Activated CD4-positive, alpha-beta T cell treated with anti-CD3 and anti-CD28 coated beads for 4 hours (primary cell): Measurements from ENCODE around the gene NTRK2.

ENCODE experiments used
- DNase-seq, 2 donors: peaks; one replicate each; pipeline ENCODE4 v3.0.0-alpha.2; 2020

The NTRK2 gene

DNA sequence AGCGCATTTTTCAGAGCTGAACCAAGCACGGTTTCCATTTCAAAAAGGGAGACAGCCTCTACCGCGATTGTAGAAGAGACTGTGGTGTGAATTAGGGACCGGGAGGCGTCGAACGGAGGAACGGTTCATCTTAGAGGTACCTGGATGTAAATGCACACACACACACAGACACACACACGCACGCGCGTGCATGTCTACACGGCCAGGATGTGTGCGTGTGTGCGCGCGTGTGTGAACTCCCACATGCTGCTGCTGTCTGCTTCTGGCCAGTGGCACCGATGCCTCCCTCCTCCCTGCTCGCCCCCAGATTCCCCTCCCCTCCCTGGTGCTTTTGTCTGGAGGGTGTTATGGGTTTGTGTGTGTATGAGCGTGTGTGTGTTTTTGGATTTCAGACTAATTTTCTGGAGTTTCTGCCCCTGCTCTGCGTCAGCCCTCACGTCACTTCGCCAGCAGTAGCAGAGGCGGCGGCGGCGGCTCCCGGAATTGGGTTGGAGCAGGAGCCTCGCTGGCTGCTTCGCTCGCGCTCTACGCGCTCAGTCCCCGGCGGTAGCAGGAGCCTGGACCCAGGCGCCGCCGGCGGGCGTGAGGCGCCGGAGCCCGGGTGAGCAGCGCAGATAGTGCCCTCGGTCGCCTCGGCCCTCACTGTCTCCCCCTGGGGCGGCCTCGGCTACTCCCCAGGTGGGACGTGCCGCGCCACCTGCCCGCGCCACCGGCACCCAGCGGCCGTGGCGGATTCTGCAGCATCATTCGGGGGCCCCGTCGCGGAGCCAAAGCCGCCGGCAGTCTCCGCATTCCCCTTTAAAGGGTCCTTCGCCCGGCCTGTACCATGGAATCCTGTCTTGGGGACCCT, at the start of gene NTRK2:
Gene NTRK2 (plus strand): TSS at position 442 of the 850 bp plus-strand sequence. CDS start 1,020 bp downstream, outside the sequence.
- DNase-seq = no peak

DNA sequence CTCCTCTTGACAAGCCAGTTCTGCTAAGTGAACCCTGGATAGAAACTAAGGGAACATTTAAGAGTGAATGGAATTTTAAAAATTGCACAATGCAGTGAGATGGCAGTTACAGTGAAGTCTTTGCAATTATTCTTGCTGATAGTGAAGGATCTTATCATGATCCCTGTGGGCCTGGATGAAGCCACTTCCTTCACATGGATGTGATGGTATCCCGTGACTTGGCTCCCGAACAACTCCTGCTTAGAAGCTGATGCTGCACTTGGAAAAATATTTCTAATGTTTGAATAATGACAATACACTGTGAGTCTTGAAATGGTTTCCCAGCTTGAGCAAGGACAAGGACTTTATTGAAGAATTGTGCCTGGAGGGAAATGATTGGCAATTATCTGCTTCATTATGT, 49.2 kb upstream of the NTRK2 start:
- no peak for DNase-seq

DNA sequence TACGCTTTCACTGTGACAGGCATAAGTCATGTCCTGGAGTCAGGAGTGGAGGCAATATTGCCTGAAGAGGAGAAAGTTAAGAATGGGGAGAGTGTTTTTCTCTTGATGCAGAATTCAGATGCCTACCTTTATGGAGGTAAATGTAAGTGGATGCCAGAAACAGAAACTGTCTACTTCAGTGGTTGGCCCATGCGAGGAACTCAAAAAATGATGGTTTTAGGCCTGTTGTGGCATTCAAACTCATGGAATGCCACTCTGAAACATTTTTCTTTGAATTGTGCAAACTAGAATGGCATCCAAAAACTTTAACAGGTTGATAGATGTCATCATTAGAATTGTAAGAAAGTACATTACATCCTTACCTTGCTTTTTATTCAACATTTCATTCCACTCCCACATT, 47.7 kb upstream of the NTRK2 start:
- no peak for DNase-seq

GRCh38 chr9:84622981-84623380, 46.5 kb upstream of the NTRK2 start:
- no peak for DNase-seq

DNA sequence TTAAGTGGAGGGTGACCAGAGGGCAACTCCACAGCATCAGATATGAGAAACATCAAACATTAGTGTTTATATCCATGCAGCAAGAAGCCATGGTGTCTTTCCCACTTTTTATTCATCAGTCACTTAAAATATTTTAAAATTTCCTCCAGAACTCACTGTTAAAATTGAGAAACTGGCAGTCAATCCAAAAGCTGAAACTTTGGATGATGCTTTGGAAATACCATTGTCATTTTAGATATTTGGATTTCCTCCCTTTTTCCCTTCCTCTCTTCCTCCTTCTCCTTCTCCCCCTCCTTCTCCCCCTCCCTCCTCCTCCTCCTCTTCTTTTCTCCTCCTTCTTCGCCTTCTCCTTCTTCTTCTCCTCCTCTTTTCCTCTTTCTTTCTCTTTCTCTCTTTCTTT, 33.1 kb upstream of the NTRK2 start:
- DNase-seq = no peak

- no peak for DNase-seq
Observed at GRCh38 chr9:84642553-84643141, 26.9 kb upstream of the NTRK2 start.

DNA sequence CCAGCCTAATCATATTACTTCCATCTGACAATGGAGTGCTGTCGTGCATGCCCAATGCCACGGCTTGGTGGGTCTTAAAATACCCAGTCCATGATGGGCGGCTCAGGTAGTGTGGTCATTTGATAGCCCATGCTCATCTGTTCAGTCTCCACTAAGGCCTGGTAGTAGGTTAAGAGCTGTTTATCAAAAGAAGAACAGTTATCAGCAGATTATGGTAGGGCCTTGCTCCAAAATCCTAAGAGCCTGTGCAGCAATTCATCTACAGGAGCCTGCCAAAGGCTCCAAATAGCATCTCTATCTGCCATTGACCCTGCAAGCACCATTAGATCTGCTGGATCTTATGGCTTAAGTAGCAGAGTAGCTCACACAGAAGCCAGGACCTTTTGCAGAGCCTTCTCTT, 21.8 kb upstream of the NTRK2 start:
- DNase-seq = no peak

DNA sequence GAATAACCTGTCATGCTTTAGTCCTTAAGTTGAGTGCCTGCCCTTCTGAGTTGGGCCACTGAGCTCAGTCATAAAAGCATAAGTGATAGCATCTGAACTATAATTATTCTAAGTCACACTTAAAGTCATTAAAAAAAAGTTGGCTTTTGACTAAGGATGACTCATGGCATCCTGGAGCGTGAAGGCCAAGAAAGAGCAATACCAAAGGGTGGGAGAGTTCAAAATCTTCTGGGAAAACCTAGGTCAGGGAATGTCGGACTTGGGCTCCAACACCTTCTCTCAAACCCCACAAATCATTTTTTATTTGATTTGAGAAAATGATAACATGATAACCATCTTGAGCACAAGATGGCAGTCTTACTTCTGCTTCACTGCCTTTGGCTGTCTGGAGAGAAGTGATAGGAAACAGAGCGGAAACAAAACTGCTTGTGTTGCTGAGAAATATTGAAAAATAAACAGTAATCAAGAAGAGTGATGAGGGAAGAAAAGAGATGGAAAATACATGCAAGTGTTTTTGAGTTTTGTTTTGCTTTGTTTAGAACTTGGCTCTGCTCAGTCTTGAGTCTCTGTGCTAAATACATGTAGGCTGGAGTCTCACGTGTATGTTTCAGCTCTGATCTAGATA, 16.9 kb upstream of the NTRK2 start:
- DNase-seq = no peak

- no peak for DNase-seq
Observed at GRCh38 chr9:84655447-84655846, 14.1 kb upstream of the NTRK2 start.

- DNase-seq = no peak
Observed at GRCh38 chr9:84659313-84659712, 10.2 kb upstream of the NTRK2 start.

GRCh38 chr9:84659773-84660172, 9.8 kb upstream of the NTRK2 start:
- no peak for DNase-seq

DNA sequence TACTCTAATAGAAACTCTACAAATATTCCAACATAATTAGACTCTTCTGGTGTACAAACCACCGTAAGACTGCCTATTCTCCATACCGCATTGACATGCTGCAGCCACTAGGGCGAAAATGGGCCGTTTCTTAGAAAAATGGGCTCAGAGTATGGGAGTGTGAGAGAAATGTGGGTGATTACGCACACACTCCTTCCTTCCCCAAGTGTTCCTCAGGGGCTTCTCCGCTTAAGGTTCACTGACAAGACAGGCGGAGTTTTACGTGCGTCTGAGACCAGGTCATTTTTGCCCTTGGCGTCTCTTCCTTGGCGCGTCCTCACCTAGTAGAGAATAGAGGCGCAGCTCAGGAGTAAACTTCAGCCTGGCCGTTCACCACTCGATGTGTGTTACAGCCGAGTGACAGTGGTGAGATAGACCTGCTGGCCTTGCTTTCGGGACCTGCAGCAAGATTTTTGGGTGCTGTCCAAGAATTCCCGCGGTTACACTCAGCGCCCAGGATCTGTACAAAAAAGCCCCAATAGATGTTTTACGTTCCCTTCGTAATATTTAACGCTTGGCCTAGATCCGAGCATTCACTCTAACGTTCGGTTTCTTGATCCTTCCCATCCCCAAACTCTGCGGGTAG, 1.8 kb upstream of the NTRK2 start:
- DNase-seq = no peak

GRCh38 chr9:84668196-84669012, 1.1 kb upstream of the NTRK2 start:
- DNase-seq = peak; percentile 5 to 12

DNA sequence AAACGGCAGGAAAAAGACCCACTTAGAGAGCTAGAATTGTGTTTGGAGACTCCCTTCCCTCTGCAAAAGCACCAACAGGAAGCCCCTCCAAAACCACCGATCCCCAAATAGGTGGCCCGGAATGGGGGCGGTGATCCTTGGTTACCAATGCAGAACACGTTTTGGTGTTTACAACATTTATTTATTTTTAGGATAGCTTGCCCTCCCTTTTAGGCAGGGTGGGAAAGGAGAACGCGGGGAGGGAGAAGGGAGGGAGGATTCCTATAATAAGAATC, 579 bp upstream of the NTRK2 start:
- no peak for DNase-seq

DNA sequence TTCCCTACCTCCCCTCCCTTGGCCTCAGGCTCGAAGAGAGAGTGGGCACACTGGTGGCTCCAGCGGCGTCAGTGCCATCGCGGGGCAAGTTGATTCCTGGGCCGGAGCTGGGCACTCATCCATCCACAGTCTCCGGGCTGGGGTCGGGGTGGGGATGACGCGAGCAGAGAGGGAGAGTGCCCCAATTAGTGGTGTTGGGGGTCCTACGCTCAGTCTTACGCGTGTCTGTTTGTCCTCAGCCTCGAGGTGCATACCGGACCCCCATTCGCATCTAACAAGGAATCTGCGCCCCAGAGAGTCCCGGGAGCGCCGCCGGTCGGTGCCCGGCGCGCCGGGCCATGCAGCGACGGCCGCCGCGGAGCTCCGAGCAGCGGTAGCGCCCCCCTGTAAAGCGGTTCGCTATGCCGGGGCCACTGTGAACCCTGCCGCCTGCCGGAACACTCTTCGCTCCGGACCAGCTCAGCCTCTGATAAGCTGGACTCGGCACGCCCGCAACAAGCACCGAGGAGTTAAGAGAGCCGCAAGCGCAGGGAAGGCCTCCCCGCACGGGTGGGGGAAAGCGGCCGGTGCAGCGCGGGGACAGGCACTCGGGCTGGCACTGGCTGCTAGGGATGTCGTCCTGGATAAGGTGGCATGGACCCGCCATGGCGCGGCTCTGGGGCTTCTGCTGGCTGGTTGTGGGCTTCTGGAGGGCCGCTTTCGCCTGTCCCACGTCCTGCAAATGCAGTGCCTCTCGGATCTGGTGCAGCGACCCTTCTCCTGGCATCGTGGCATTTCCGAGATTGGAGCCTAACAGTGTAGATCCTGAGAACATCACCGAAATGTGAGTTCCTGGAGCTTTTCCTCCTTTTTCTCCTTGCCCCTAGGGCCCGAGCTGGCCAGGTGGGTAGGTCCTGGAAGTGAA, 861 bp downstream of the NTRK2 start:
- no peak for DNase-seq

DNA sequence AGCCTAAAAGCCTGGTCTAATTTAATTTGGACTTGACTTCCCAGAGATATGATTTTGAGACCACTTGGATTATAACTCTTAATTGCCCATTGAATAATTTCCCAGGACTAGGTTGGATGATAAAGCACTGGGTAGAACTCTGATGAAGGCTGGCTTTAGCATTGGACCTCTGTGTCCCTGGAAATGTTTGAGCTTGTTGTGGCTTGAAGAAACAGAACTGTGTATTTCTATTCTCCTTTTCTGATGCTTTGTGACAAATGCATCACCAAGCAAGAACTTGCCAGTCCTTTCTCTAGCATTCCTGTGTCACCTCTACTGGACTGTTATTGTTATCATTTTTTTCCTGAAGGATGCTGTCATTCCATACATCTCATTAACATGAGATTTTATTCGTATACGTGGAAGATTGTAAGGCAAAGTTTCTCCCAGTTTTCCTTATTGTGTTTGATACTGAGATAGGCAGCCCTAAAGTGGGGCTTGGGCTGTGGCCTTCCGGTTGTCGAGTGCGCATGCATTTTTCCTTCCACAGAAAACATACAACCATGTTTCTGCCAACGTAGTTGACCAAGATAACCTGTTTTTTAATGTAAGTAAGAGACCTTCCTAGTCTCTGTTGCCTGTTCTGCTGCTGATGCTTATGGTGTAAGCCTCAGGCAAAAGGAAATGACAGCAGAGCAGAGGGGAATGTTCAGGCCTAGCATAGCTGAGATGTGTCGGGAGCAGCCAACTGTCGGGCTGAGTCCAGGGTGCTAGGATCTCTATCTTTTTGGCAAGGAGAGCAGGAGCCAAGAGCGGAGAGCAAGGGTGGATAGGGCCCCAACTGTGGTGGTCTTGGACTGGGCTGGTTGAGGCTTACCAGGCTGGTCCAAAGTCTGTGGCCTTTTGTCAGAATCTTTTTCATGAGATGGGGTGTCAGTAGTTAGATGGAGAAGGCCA, 2.3 kb downstream of the NTRK2 start:
- DNase-seq = no peak

DNA sequence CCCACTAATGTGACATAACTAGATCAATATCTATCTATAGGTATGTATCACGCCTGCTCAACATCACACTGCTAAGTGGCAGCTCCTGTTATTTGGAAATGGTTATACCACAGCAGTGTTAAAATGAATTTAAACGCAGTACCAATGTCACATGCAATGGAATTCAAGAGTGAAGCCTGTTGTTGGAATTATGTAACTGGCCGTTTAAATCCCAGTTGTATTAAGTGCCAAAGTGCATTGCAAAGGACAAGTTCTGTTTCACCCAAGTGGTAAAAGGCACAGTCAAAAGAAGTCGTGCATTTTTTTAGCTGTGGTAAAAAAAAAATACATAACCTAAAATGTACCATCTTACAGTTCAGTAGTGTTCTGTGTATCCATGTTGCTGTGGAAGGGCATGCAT, 4.3 kb downstream of the NTRK2 start:
- no peak for DNase-seq

- DNase-seq = no peak
Observed at GRCh38 chr9:84677080-84677479, 7.6 kb downstream of the NTRK2 start.

DNA sequence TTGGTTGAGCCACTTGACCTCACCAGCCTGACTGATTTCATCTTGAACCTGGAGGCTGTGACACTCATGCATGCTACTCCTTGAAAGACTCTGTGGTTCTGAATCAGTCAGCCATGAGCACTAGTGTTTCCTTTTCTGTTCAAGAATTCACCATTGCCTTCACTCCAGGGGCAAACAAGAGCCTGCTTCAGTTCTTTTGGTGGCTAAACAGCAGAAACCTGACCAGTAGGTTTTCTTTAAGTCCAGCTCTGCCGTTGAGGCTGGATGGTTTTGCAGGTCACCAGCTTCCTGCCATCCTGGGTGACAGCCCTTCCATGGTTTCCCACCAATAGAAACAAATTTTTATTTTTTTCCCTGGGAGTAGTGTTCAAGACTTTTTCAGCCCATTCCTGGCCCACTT, 10.0 kb downstream of the NTRK2 start:
- DNase-seq = no peak

DNA sequence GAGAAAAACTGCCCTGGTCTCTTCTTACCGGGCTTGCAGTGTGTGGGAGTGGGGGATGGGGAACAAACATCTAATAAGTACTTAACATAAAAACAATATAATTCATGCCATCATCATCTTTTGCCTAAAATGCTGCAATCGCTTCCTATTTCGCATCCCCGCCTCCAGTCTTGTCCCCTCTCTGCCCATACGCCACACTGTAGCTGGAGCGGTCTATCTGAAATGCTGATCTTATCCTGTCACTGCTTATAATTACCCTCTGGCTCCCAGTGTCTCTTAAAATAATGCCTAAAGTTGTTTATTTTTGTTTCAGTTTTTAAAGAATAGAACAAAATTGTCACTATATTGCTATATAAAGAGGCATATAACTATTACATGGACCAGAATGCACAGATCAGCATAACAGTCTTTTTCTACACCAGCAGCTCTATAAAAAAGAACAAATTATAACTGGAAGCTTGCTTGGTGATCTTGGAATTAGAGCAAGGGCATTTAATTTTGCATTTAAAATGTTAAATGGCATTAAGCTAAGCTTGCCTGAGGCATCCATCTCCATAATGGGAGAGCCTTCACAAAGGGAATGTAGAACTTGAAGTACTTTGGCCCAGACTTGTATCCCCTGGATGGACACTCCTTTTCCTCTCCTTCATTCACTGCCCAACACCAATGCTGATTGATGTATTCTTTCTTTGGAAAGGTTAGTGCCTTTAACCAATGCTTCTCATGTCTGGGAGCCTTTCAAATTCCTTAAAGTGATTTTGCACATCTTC, 12.2 kb downstream of the NTRK2 start:
- DNase-seq = no peak
